Aorta (tissue), 5 donors: ENCODE data around the gene ZNF19. TPM values are rescaled to one million over a fixed set of nuclear protein-coding genes. Genes with fewer than 3 reads are reported as not detected.

Experiments
- ATAC-seq: fragments of 200-7000 bp; cut with Tn5 transposase; one replicate; pipeline ENCODE4 v1.9.1; 2022; ENCODE audit warnings: moderate library complexity; ENCODE audit not compliant: low FRiP score
- DNase-seq, 2 donors: peaks; one replicate each; pipeline ENCODE4 v3.0.0-alpha.2; 2020
- H3K27ac ChIP-seq, 2 donors: one replicate each; pipeline ENCODE4 v1.5.1; 2013; ENCODE audit warnings: low read length in 2 of 2, mild to moderate bottlenecking in 2 of 2, moderate library complexity in 2 of 2, control low read depth in 1 of 2, inconsistent platforms in 1 of 2, low read depth in 1 of 2
- H3K27me3 ChIP-seq, 2 donors: one replicate each; pipeline ENCODE4 v1.6.1; 2013; ENCODE audit warnings: control low read depth in 1 of 2, low read length in 1 of 2, mild to moderate bottlenecking in 1 of 2, moderate library complexity in 1 of 2; ENCODE audit not compliant: insufficient read depth in 2 of 2, control insufficient read depth in 1 of 2
- H3K36me3 ChIP-seq, 2 donors: one replicate each; pipeline ENCODE4 v1.6.1; 2013; ENCODE audit warnings: control low read depth in 1 of 2, low read length in 1 of 2, mild to moderate bottlenecking in 1 of 2; ENCODE audit not compliant: insufficient read depth in 2 of 2, control insufficient read depth in 1 of 2
- H3K4me1 ChIP-seq, 2 donors: one replicate each; pipeline ENCODE4 v1.6.1; 2013; ENCODE audit warnings: low read length in 2 of 2, control low read depth in 1 of 2, mild to moderate bottlenecking in 1 of 2, moderate library complexity in 1 of 2; ENCODE audit not compliant: insufficient read depth in 2 of 2, control insufficient read depth in 1 of 2
- H3K4me3 ChIP-seq, 2 donors: one replicate each; pipeline ENCODE4 v1.5.1; 2013; ENCODE audit warnings: low read length in 2 of 2, control low read depth in 1 of 2, mild to moderate bottlenecking in 1 of 2
- H3K9me3 ChIP-seq: one replicate; pipeline ENCODE4 v1.6.1; 2013; ENCODE audit warnings: mild to moderate bottlenecking, low read length; ENCODE audit not compliant: control insufficient read depth
- WGBS, 2 donors: extraction: QIAGEN DNeasy Blood & Tissue Kit; methylation state at CpG; one replicate each; pipeline ENCODE4 v1.1.7; 2013; 5-methylcytosine and 5-hydroxymethylcytosine counted together
- intact Hi-C, 2 donors: fragments of 100-400 bp; cut with DNase I; formaldehyde crosslinking; loops; one replicate each; pipeline versions ENCODE4 v1.14.2 to v1.15.0; 2022
- polyA plus RNA-seq, 2 donors: library from polyadenylated mRNA; stranded (reverse); fragments of 200-250 nt; gene quantifications; one replicate each; pipeline ENCODE4 v1.2.3, GENCODE V29; 2013
- total RNA-seq, 2 donors: library from RNA; stranded (reverse); fragmentation: NEBNext Ultra II Directional; extraction: Animal tissue kit (Norgen Biotek cat#: 25700); gene quantifications; one replicate each; pipeline ENCODE4 v1.2.1, GENCODE V29; 2021
- donor health status: healthy with polysubstance abuse.
- donor health status: Bipolar disorder and iron deficiency.
- donor health status: DM: no; HTN: no; CAD: no.
- donor health status: DM: no; HTN: no; CAD: no.
- donor health status: DM: yes; HTN: yes; CAD: no.

ZNF19 gene
- total and polyA plus RNA-seq, 4 donors: 2.7 to 9.2 (median 3.1) TPM

- Histone ChIP-seq H3K27me3 (no peaks in the 10 kb centered on the region), H3K4me1 (no peaks in the 10 kb centered on the region), H3K9me3 (no peaks in the 10 kb centered on the region), H3K4me3 (no peak overlapping the region), H3K27ac (no peak overlapping the region), H3K36me3 (no peaks in the 10 kb centered on the region)
- intact Hi-C loops: loop anchor here (2.0 kb wide), 1 partner anchor 87 kb away; no protein-coding TSS in a partner anchor
- ATAC-seq (no peak), DNase-seq (no peak)
- WGBS, 2 donors: 0% methylated on average over 3 of the region's 3 CpGs
Measured at GRCh38 chr16:71499775-71500364, 10.7 kb upstream of the ZNF19 start.

DNA sequence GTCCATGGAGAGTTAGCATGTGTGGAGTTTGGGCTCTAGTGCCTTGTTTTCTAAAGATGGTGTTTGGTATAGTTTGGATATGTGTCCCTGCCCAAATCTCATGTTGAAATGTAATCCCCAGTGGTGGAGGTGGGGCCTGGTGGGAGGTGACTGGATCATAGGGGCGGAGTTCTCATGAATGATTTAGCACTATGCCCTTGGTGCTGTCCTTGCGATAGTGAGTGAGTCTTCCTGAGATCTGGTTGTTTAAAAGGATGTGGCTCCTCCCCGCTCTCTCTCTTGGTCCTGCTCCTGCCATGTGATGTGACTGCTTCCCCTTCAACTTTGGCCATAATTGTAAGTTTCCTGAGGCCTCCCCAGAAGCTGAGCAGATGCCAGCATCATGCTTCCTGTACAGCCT lies 8.9 kb upstream of the ZNF19 start:
- Histone ChIP-seq H3K9me3 (no peaks in the 10 kb centered on the region), H3K36me3 (no peaks in the 10 kb centered on the region), H3K4me3 (no peak overlapping the region), H3K27ac (no peak overlapping the region), H3K4me1 (no peaks in the 10 kb centered on the region), H3K27me3 (no peaks in the 10 kb centered on the region)
- WGBS, 2 donors: 82 to 92% methylated on average over 3 of the region's 3 CpGs
- intact Hi-C loops: no loop called here
- no peak for ATAC-seq
- DNase-seq: no peak

GRCh38 chr16:71493213-71493612 lies 4.1 kb upstream of the ZNF19 start:
- Histone ChIP-seq H3K36me3 (no peaks in the 10 kb centered on the region), H3K4me3 (no peak overlapping the region), H3K4me1 (no peaks in the 10 kb centered on the region), H3K27me3 (no peaks in the 10 kb centered on the region), H3K9me3 (no peaks in the 10 kb centered on the region), H3K27ac (no peak overlapping the region)
- ATAC-seq (no peak), DNase-seq (no peak)
- 62 to 63% methylated on average over 3 of the region's 3 CpGs for WGBS, 2 donors
- intact Hi-C loops: loop anchor here in 1 of 2 donors (5.0 kb wide), 1 partner anchor 41 kb away; no protein-coding TSS in a partner anchor

DNA sequence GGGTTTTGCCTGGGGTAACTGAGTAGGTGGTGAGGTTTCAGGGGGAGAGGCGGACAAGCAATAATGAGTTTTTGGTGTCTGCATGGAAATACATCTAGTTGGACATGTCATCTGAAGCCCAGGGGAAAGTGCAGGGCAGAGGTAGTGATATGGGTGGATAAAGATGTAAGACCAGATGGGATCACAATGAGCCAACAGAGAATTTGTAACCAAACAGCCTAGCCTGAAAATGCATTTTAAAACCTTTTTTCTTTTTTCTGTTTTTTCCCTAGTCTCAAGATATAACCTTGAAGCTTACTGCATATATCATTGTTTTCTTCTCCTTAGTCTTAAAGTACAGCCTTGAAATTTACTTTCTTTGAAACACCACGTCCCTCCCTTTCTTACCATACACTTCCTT lies 3.7 kb upstream of the ZNF19 start:
- Histone ChIP-seq H3K36me3 (no peaks in the 10 kb centered on the region), H3K4me3 (no peak overlapping the region), H3K4me1 (no peaks in the 10 kb centered on the region), H3K27ac (no peak overlapping the region), H3K27me3 (no peaks in the 10 kb centered on the region), H3K9me3 (no peaks in the 10 kb centered on the region)
- DNase-seq (no peak), ATAC-seq (no peak)
- WGBS, 2 donors: 54 to 55% methylated on average over 2 of the region's 2 CpGs
- intact Hi-C loops: loop anchor here in 1 of 2 donors (5.0 kb wide), 1 partner anchor 40 kb away; no protein-coding TSS in a partner anchor

DNA sequence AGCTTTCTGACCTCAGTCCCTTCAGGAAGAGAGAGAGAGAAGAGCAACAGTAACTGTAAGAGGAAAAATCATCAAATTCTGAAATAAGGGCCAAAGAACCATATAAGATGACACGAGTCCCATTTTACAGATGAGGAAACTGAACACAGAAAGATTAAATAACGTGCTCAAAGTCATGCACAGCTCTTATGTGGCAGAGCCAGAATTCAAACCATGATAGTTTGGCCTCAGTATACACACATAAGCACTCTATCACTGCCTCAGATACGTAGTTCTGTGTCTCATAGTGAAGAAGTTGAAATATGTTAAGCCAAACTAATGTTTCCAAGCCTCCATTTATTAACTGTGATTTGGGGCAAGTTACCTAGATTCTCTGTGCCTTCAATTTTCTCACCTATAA lies 1.9 kb upstream of the ZNF19 start:
- Histone ChIP-seq H3K27me3 (no peaks in the 10 kb centered on the region), H3K27ac (no peak overlapping the region), H3K36me3 (no peaks in the 10 kb centered on the region), H3K4me3 (no peak overlapping the region), H3K4me1 (no peaks in the 10 kb centered on the region), H3K9me3 (no peaks in the 10 kb centered on the region)
- ATAC-seq (no peak), DNase-seq (no peak)
- intact Hi-C loops: loop anchor here in 1 of 2 donors (5.0 kb wide), 1 partner anchor 39 kb away; no protein-coding TSS in a partner anchor
- 47 to 54% methylated on average over 3 of the region's 3 CpGs for WGBS, 2 donors

DNA sequence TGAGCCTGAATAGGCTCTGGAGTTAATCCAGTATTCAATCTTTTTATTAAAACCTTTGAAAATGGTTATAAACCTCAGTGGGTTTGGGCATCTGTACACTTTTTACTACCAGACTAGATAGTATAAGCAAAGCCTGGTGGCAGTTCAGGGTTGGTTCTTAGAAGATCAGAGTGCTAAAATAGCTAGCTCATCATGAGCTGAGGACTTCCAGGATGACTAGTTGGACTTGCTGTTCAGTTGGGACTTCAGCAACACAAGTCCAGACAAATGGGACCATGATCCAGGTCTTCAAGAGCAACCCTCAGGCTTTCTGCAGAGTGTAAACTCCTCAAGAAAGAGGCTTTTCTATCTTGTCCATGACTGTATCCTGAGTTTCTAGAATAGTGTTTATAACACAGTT lies 1.2 kb upstream of the ZNF19 start:
- no peaks in the 10 kb centered on the region for H3K4me1 ChIP-seq
- intact Hi-C loops: loop anchor here in 1 of 2 donors (5.0 kb wide), 1 partner anchor 38 kb away; no protein-coding TSS in a partner anchor
- H3K27me3 ChIP-seq: no peaks in the 10 kb centered on the region
- no peak for DNase-seq
- no peaks in the 10 kb centered on the region for H3K36me3 ChIP-seq
- no peaks in the 10 kb centered on the region for H3K9me3 ChIP-seq
- no peak for ATAC-seq
- no peak overlapping the region for H3K27ac ChIP-seq
- H3K4me3 ChIP-seq: no peak overlapping the region

DNA sequence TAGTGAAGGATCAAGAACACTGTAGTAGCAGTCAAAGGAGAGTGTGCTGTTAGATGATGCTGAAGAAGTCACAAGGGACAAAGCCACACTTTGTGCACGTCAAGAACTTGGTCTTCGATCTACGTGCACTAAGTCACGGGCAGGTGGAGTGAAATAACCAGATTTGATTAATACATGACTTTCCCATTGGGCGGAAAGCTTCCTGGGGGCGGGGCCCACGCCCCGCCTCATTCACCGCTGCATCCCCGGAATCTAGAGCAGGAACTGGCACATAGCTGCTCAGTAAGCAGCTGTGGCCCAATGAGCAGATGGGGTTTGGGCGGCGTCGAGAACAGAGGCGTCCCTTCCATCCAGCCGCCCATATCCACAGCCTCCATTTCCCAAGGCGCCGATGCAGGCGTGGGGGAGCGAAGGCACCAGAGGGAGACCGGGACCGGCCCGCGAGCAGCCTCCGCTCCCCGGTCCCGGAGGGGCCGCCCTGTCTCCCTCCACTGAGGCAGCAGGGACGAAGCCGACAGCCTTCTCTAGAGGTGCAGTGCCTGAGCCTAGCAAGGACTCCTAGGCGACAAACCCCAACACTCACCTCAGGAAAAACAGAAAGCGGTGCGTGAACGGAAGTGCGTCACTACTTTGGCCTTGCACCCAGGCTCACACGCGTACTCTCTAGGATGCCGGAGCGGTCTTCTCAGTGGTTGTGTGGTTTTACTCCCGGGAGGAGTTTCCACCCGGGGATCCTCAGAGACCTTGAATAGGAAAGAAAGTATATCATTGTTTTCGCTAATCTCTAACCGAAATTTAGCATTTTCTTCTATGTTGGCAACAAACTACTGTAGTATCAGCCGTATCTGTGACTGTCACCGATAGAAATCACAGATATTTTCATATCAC lies 4.9 kb downstream of the ZNF19 start:
- ATAC-seq (peak; percentile 96), DNase-seq (peak; percentile 92)
- Histone ChIP-seq H3K4me1 (no peaks in the 10 kb centered on the region), H3K27me3 (no peaks in the 10 kb centered on the region), H3K27ac (peak overlapping the region; percentile 70 to 98), H3K9me3 (no peaks in the 10 kb centered on the region), H3K36me3 (no peaks in the 10 kb centered on the region), H3K4me3 (peak overlapping the region; percentile 63 to 85)
- intact Hi-C loops: loop anchor here (1.0 kb wide), 1 partner anchor 22 kb away; the partner anchor contains the start of gene ZNF23 (in 2 of the 2)
- 0 to 1% methylated on average over 44 of the region's 44 CpGs for WGBS, 2 donors

GRCh38 chr16:71482569-71482968 lies 6.6 kb downstream of the ZNF19 start:
- WGBS, 2 donors: 89 to 90% methylated on average over 5 of the region's 5 CpGs
- DNase-seq: no peak

More at GRCh38 chr16:71482569-71482968, 6.6 kb downstream of the ZNF19 start:
- Histone ChIP-seq H3K27ac (no peak overlapping the region), H3K4me3 (no peak overlapping the region), H3K9me3 (no peaks in the 10 kb centered on the region), H3K27me3 (no peaks in the 10 kb centered on the region), H3K4me1 (no peaks in the 10 kb centered on the region), H3K36me3 (peaks cover 0 to 8% of the 10 kb centered on the region in 2 donors)
- no peak for ATAC-seq
- intact Hi-C loops: no loop called here
